ENCODE results near the gene MCAT. TPM values are rescaled to one million over a fixed set of nuclear protein-coding genes. Genes with fewer than 3 reads are reported as not detected.

The MCAT gene
- total RNA-seq, 2 donors from 2014 or later = 17.1 to 19.9 TPM

DNA sequence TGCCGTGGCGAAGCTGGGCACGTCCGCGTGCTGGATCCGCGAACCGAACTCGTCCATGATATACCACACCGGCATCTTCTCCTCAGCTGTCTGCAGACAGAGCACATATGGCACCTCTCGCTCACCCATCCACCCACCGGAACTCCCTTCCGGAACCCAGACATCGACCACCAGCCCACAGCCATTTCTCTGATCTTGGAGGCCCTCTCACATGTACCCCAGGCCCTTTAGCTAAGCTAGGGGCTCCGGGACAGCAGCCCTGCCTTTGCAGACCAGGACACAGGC, 36.7 kb upstream of the MCAT start:
- no peak for DNase-seq
- 96 to 97% methylated on average over 4 to 15 of the region's 15 CpGs for WGBS, 2 experiments (ENCODE audit: insufficient coverage in 1 of 2, insufficient read length in 1 of 2)

DNA sequence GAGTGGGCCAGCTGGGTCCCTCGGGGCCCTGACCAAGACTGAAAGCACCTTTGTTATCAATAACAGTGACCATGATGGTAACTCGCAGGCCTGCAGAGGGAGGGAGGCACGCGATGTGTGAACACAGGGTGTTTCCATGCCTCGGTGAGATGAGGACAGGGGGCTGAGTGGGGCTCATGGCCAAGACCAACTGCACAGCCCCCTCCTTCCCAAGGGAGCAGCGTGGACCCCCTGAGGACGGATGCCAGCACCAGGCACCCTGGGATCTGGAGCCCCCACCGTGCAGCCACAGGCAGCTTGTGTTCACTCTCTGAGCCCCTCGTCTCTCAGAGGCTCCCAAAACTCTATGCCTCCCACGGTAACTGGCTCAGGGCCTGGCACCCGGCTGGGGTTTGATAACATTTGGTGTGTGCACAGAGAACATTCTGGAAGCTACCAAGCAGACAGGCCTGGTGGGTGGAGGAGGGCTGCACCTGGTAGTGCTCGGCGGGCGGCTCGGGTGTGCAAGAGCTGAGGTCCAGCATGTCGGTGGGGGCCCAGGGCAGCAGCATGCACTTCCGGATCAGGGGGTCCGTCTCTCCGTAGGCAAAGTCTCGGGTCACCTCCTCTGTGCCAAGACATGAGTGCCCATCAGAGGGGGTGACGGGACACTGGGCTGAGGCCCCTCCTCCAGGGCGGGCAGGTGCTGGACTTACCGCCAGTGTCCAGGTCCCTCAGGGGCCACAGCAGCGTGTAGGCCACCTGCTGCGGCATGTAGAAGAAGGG, 36.1 kb upstream of the MCAT start:
- Histone ChIP-seq H3K4me1 (ENCODE audit: control insufficient read depth, insufficient read depth, low read length) (no peaks in the 10 kb centered on the region), H3K4me3 (ENCODE audit: low read length) (no peak overlapping the region), H3K9ac (ENCODE audit: extremely low read depth, low read length, poor library complexity, severe bottlenecking) (no peak overlapping the region), H3K27me3 (ENCODE audit: control insufficient read depth, insufficient read depth, low read length, poor library complexity, severe bottlenecking) (no peaks in the 10 kb centered on the region), H3K9me3 (ENCODE audit: control insufficient read depth, low read length) (no peaks in the 10 kb centered on the region), H3K27ac (ENCODE audit: low read depth, low read length) (no peak overlapping the region), H3K36me3 (ENCODE audit: control insufficient read depth, insufficient read depth, low read length) (peaks cover 30% of the 10 kb centered on the region)
- no peak overlapping the region for H3K27ac Mint-ChIP-seq
- H3K27me3 Mint-ChIP-seq (ENCODE audit: insufficient read depth) = no peaks in the 10 kb centered on the region
- H3K4me3 Mint-ChIP-seq = no peak overlapping the region
- DNase-seq = no peak
- H3K9me3 Mint-ChIP-seq = no peaks in the 10 kb centered on the region
- H3K4me1 Mint-ChIP-seq = peaks cover 5% of the 10 kb centered on the region
- H3K36me3 Mint-ChIP-seq (ENCODE audit: low read depth) = peaks cover 47% of the 10 kb centered on the region
- TF ChIP-seq, protein P1, sequence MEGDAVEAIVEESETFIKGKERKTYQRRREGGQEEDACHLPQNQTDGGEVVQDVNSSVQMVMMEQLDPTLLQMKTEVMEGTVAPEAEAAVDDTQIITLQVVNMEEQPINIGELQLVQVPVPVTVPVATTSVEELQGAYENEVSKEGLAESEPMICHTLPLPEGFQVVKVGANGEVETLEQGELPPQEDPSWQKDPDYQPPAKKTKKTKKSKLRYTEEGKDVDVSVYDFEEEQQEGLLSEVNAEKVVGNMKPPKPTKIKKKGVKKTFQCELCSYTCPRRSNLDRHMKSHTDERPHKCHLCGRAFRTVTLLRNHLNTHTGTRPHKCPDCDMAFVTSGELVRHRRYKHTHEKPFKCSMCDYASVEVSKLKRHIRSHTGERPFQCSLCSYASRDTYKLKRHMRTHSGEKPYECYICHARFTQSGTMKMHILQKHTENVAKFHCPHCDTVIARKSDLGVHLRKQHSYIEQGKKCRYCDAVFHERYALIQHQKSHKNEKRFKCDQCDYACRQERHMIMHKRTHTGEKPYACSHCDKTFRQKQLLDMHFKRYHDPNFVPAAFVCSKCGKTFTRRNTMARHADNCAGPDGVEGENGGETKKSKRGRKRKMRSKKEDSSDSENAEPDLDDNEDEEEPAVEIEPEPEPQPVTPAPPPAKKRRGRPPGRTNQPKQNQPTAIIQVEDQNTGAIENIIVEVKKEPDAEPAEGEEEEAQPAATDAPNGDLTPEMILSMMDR (conservative IDR thresholded peaks at IDR 0.05) = no peak
- 89 to 96% methylated on average over 9 to 25 of the region's 25 CpGs for WGBS, 2 experiments (ENCODE audit: insufficient coverage in 1 of 2, insufficient read length in 1 of 2)

More for the DNA sequence above, 36.7 kb upstream of the MCAT start:
- Mint-ChIP-seq H3K4me1 (peaks cover 9% of the 10 kb centered on the region), H3K27ac (no peak overlapping the region), H3K9me3 (no peaks in the 10 kb centered on the region), H3K36me3 (ENCODE audit: low read depth) (peaks cover 47% of the 10 kb centered on the region), H3K4me3 (no peak overlapping the region), H3K27me3 (ENCODE audit: insufficient read depth) (no peaks in the 10 kb centered on the region)
- no peak overlapping the region for H3K9ac ChIP-seq (ENCODE audit: extremely low read depth, low read length, poor library complexity, severe bottlenecking)
- no peaks in the 10 kb centered on the region for H3K4me1 ChIP-seq (ENCODE audit: control insufficient read depth, insufficient read depth, low read length)
- no peak overlapping the region for H3K27ac ChIP-seq (ENCODE audit: low read depth, low read length)
- H3K36me3 ChIP-seq (ENCODE audit: control insufficient read depth, insufficient read depth, low read length) = peaks cover 25% of the 10 kb centered on the region
- TF ChIP-seq, protein P1 (conservative IDR thresholded peaks at IDR 0.05) = no peak
- H3K27me3 ChIP-seq (ENCODE audit: control insufficient read depth, insufficient read depth, low read length, poor library complexity, severe bottlenecking) = no peaks in the 10 kb centered on the region
- H3K9me3 ChIP-seq (ENCODE audit: control insufficient read depth, low read length) = no peaks in the 10 kb centered on the region
- H3K4me3 ChIP-seq (ENCODE audit: low read length) = no peak overlapping the region

DNA sequence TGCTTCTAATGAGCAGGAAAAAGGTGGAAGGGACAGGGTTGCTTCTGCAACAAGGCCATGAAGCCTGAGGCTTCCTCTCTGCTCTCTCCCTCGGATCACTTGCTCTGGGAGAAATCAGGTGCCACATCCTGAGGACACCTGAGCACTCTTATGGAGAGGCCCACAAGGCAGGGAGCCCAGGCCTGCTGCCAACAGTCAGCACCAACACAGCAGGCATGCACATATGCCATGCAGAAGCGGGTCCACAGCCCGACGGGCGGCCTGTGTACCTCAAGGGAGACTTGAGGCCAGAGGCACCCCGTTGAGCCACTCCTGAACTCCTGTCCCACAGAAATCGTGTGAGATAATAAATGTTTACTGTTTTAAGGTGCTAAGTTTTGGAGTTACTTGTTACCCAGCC, 34.3 kb upstream of the MCAT start:
- Histone ChIP-seq H3K27ac (ENCODE audit: low read depth, low read length) (no peak overlapping the region), H3K4me3 (ENCODE audit: low read length) (no peak overlapping the region), H3K9ac (ENCODE audit: extremely low read depth, low read length, poor library complexity, severe bottlenecking) (no peak overlapping the region), H3K4me1 (ENCODE audit: control insufficient read depth, insufficient read depth, low read length) (no peaks in the 10 kb centered on the region), H3K36me3 (ENCODE audit: control insufficient read depth, insufficient read depth, low read length) (peaks cover 42% of the 10 kb centered on the region), H3K9me3 (ENCODE audit: control insufficient read depth, low read length) (no peaks in the 10 kb centered on the region), H3K27me3 (ENCODE audit: control insufficient read depth, insufficient read depth, low read length, poor library complexity, severe bottlenecking) (no peaks in the 10 kb centered on the region)
- Mint-ChIP-seq H3K27ac (no peak overlapping the region), H3K4me3 (no peak overlapping the region), H3K9me3 (no peaks in the 10 kb centered on the region), H3K36me3 (ENCODE audit: low read depth) (peaks cover 62% of the 10 kb centered on the region), H3K4me1 (no peaks in the 10 kb centered on the region), H3K27me3 (ENCODE audit: insufficient read depth) (no peaks in the 10 kb centered on the region)
- 87 to 93% methylated on average over 6 to 7 of the region's 7 CpGs for WGBS, 2 experiments (ENCODE audit: insufficient coverage in 1 of 2, insufficient read length in 1 of 2)
- DNase-seq = no peak
- TF ChIP-seq, protein P1 (conservative IDR thresholded peaks at IDR 0.05) = no peak
